SH-SY5Y (cell line): Measurements from ENCODE around the gene PRSS23.

ENCODE experiments used
- GATA2 ChIP-seq: IDR thresholded peaks from 2 replicates; pipeline ENCODE4 v1.6.1; 2011; ENCODE audit warnings: mild to moderate bottlenecking, low read depth, low read length
- GATA3 ChIP-seq: IDR thresholded peaks from 2 replicates; pipeline ENCODE4 v1.6.1; 2011; ENCODE audit warnings: low read depth, mild to moderate bottlenecking, low read length, moderate library complexity

- TF ChIP-seq GATA3 = no peak
- TF ChIP-seq GATA2 = no peak
These were observed 574 bp downstream of the PRSS23 start for GRCh38 chr11:86800960-86801272.
